ENCODE results near the gene BRSK2.
"Not testable (repeated sequence)": the region's sequence is repeated elsewhere in the genome, so short reads cannot be mapped to it uniquely, and the experiment has no call there.

The BRSK2 gene

DNA sequence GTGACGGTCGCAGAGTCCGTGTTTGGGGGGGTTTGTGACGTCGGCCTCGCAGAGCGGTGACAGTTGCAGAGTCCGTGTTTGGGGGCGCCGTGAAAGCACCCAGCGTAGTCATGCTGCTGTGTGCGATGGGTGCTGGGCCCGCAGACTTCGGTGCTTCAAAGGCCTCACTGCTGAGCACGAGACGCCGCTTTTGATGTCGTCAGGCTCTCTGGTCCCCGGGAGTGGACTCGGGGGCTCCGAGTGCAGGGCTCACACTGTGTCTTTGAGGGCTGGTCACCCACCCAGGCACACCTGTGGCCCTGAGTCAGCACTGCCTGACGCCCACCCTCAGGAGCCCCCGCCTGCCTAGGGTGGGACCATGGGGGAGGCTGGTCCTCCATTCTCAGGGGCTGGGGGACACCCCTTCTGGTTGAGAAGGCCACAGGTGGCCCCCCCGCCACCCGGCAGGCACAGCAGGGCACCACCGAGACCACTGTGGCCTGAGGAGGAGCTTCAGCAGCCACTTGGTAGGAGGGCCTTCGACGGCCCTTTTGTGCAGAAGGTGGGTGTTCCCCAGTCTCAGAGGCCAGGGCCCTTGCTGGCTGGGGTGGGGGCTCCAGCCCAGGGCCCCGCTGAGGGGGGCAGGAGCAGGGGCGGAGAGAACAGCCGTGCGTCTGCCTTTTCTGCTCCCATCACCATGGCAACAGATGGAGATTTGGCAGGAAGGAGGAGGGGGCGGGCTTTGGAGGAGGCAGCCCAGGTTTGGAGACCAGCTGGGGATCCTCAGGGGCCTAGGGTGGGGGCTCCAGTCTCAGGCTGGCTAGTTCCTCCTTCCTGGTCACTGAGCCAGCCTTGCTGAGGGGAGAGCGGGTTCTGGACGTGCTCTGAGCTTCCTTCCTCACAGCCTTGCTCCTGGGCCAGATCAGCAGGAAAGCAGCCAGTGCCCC lies 20.9 kb downstream of the BRSK2 start:
- no peak for DNase-seq

DNA sequence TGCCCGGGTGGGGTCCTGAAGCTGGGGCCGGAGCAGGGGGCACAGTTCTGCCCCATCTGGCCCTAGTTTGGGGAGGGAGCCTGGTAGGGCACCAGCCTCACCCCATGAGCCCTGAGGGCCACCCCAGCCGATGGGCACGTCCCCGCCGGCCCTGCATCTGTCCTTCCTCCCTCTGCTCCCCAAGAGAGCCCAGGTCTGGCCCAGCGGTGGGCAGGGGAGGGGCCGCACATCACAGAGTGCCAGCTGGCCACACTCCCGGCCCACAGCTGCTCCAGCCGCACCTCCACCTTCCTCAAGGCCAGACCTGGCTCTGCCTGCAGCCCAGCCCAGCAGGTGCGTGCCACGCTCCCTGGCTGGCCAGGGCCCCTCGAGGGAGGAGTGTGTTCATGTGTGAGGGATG lies 21.6 kb downstream of the BRSK2 start:
- DNase-seq: no peak

DNA sequence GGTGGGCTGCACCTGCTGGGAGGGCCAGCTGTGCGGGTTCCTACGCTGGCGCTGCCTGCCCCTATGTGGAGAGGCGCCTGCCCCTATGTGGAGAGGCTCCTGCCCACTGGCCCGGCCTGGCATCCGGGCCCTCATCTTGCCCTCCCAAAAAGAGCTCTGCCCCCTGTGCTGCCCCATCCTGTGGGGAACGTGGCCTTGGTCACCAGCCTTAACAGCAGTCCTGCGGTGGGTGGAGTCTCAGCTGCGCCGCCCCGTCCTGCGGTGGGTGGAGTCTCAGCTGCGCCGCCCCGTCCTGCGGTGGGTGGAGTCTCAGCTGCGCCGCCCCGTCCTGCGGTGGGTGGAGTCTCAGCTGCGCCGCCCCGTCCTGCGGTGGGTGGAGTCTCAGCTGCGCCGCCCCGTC lies 22.0 kb downstream of the BRSK2 start:
- DNase-seq: not testable (repeated sequence)

DNA sequence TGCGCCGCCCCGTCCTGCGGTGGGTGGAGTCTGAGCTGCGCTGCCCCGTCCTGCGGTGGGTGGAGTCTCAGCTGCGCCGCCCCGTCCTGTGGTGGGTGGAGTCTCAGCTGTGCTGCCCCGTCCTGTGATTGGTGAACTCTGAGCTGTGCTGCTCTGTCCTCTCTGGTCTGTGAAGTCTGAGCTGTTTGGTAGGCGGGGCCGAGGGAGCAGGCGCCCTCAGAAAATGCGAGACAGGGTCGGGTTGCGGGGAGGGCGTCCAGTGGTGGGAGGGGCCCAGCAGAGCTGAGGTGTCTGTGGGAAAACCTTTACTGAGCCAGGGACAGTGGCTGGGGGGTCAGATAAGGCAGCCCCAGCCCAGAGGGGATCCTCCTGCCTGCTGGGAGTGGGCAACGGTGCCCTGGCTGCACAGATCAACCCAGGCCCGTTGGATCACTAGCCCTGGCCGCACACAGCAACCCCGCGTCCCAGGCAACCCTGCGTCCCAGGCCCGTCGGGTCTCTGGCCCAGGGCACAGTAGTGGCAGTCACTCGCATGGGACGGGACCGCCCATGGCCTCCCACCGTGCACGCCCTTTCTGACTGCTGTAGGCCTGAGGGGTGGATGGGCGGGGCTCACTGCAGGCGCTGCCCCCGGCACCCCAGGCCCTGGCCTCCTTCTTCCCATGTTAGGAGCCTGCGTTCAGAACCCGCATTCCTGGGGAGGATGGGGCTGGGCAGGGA lies 22.8 kb downstream of the BRSK2 start:
- DNase-seq: no peak

DNA sequence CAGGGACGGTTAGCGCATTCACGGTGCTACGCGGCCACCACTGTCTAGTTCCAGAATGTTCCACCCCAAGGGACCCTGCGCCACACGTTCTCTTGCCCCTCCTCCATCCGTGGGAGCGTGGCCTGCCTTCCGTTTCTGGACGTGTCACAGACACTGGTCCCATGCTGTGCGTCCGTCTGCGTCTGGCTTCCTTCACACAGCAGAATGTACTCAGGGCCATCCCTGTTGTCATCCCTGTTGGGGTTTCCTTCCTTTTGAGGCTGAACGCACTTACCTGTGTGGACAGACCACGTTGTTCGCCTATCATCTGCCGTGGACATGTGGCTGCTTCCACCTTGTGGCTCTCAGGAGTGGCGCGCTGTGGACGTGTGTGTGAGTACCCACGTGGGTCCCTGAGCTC lies 24.9 kb downstream of the BRSK2 start:
- no peak for DNase-seq

DNA sequence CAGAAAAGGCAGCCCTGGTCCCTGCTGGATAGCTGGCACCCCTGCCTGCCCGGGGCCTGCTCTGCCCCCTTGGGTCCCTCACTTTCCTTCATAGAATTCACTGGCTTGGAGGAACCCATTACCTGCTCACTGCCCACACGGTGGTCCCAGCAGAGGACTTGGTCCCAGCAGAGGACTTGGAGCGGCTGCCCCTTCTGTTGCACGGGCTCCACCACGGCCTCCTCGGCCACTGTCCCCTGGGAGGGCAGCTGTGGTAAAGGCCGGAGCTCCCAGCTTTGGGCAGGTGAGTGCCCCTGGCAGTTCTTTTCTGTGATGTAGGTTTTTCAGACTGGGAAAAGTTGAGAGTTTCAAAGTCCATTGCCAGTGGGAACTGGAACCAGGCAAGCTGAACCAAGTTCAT lies 25.9 kb downstream of the BRSK2 start:
- no peak for DNase-seq

DNA sequence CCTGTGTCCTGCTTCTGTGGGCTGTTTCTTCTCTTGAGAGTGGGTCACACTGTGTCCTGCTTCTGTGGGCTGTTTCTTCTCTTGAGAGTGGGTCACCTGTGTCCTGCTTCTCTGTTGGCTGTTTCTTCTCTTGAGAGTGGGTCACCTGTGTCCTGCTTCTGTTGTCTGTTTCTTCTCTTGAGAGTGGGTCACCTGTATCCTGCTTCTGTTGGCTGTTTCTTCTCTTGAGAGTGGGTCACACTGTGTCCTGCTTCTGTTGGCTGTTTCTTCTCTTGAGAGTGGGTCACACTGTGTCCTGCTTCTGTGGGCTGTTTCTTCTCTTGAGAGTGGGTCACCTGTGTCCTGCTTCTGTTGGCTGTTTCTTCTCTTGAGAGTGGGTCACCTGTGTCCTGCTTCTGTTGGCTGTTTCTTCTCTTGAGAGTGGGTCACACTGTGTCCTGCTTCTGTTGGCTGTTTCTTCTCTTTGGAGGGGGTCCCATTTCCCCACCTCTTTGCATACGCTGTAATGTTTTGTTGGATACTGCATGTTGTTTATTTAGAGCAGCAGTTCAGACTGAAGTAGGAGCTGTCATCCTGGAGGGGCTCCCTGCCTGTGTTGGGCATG lies 28.6 kb downstream of the BRSK2 start:
- DNase-seq: not testable (repeated sequence)

DNA sequence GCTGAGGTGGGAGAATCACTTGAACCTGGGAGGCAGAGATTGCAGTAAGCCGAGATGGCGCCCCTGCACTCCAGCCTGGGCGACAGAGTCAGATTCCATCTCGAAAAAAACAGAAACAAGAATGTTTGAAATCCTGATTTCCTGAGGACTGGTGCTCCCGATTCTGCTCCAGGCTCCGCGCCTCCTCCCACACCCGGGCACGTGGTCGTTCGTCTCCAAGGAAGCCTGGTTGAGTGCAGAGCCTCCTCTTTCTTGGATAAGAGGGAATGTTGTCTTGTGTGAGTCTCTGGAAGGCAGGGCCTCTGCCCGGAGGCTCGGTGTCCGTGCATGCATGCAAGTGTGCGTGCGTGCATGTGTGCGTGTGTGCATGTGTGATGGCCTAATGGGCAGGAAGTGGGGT lies 30.1 kb downstream of the BRSK2 start:
- no peak for DNase-seq

DNA sequence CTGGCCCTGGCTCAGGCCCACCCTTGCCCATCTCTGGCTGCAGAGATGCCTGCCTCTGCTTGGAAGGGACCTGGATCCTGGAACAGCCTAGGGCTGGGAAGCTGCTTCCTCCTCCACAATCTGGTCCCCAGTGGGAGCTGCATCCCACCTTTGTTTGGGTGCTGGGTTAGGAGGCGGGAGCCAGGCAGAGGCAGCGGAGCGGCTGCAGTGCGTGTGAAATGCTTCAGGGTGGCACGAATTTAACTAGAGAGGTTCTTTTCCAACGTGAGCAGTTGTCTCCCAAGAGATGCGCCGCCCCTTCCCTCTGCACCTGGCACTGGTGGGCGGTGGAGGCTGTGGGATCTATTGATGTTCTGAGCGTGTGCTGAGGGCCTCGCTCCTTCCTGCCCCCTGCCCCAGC lies 31.6 kb downstream of the BRSK2 start:
- DNase-seq: no peak

DNA sequence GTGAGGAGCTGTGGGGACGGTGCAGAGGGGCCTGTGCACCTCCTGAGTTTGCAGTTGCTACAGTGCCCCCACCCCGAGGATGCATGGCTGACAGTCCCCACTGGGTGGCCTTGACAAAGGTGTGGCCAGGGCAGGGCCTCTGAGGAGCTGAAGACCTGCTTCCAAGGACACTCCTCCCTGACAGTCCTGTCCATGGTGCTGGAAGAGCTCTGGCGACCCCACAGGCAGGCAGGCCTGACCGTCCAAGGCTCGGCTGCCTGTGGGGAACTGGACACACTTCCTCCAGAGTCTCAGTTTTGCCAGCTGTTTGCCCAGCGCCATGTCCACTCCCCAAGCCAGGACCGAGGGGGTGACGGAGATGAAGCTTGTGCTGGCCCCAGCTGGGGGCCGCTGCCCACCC lies 32.7 kb downstream of the BRSK2 start:
- DNase-seq: no peak

DNA sequence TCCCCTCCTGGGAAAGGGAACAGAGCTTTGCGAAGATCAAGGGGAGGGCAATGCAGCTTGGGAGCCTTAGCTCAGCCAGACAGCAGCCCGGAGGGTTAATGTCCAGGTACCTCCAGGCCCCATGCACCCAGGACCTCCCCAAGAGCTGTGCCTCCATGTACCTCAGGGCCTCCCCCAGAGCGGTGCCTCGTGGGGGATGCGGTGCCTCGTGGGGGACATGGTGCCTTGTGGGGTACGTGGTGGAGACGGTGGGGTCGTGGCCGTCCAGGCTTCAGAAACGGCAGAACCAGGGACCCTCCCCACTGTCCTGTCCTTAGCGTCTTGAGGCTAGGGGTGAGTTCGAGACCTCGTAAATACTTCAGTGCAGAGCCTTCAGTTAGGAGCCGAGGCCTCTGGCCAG lies 33.2 kb downstream of the BRSK2 start:
- DNase-seq: no peak

DNA sequence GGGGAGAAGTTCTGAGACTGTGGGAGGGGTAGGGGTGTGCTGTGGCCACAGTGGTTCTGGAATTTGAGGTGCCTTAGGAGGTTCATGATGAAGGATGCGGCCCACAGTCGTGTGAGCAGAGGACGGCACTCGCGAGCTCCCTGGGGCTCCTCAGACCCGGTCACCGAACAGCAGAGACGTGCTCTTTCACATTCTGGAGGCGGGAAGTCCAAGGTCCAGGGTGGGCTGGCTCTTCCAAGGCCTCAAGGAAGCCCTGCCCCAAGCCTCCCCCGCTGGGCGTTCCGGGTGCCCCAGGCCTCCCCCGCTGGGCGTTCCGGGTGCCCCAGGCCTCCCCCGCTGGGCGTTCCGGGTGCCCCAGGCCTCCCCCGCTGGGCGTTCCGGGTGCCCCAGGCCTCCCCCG lies 33.7 kb downstream of the BRSK2 start:
- not testable (repeated sequence) for DNase-seq

DNA sequence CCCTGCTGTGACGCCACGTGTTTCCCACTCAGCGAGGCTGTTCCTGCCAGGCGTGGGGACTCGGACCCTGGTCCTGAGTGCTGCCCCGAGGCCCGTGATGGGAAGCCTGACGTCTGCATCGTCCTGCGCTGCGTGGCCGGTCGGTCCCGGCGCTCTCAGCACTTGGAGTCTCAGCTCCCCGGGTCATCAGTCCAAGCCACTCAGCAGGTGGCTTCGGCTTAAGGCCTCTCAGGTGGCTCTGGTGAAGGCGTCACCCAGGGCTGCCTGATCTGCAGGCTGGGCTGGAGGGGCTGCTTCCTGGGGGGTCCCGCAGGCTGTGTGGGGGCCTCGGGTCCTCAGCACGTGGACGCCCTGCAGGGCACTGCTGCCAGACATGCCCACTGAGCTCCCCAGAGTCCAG lies 35.3 kb downstream of the BRSK2 start:
- DNase-seq: no peak

DNA sequence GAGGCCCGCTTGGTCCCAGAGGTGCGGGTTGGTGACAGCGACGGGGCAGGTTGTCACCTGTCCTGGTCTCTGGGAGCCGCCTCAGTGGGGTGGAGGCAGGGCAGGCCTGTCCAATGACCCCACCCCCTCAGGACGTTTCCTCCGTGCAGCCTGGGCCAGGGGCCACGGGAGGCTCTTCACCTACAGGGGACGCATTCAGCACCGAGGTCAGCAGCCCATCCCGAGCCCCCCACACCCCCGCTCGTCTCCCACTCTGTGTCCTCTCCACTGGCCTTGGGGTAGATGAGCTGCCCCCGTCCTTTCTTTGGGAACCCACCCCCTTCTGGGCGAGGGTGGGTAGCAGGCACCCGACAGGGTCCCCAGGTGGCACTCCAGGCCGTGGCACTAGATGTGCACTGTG lies 35.7 kb downstream of the BRSK2 start:
- no peak for DNase-seq

DNA sequence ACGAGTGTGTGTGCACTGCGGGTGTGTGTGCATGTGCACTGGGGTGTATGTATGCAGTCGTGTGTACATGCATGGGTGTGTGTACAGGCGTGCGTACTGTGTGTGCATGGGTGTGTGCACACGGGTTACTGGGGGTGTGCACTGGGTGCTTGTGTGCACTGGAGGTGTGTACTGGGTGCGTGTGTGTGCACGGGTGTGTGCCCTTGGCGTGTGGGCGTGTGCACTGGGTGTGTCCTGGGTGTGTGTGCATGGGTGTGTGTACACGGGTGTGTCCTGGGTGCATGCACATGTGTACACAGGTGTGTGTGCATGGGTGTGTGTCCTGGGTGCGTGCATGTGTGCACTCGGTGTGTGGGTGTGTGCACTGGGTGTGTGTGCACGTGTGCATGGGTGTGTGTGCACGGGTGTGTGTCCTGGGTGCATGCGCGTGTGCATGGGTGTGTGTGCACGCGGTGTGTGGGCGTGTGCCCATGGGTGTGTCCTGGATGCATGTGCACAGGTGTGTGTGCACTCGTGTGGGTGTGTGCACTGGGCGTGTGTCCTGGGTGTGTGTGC lies 39.1 kb downstream of the BRSK2 start:
- DNase-seq: no peak

DNA sequence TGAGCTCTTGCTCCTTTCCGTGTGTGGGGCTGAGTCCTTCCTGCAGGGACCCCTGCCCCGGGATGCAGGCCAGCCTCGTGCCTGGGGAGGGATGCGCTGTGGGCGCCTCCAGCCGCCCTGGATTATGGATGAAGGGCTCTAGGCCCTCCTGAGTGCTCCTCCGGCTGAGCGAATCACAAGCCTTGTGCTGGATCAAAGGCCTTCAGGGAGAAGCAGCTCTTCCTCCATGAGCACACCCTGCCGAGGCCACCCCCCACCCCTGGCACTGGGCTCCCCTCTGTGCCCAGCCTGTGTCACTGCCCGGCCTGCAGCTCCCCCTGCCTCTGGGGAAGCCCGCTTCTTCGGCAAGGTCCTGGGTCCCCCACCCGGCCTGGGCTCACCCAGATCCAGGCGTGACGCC lies 43.8 kb downstream of the BRSK2 start:
- DNase-seq: no peak

DNA sequence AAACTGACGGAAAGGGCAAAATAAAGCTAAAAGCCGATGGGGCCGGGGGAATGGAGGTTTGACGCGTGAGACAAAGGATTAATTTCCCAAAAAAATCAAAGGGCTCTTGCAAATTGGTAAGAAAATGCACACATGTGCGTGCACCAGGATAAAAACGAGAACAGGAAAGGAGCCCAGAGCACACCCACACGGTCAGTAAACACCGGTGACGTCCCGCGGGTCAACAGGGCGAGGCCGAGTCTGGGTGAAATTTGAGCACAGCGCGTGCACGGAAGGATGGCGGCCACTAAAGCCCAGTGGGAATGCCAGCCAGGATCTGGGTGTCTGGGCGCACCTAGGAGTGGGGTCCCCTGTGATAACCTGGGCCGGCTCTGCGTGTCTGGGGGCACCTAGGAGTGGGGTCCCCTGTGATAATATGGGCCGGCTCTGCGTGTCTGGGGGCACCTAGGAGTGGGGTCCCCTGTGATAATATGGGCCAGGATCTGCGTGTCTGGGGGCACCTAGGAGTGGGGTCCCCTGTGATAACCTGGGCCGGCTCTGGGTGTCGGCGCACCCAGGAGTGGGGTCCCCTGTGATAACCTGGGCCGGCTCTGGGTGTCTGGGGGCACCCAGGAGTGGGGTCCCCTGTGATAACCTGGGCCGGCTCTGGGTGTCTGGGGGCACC lies 44.4 kb downstream of the BRSK2 start:
- no peak for DNase-seq

DNA sequence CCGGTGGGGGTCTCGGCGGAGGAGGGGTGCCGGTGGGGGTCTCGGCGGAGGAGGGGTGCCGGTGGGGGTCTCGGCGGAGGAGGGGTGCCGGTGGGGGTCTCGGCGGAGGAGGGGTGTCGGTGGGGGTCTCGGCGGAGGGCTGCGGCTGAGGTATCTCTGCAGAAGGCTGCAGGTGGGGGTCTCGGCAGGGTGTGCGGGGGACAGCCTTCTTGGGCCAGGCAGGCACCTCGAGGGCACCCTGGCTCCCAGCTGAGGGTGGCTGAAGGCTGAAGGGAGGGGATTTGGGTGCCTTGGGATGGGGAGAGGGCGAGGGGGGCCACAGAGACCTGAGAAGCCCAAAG lies 45.7 kb downstream of the BRSK2 start:
- DNase-seq: not testable (repeated sequence)

DNA sequence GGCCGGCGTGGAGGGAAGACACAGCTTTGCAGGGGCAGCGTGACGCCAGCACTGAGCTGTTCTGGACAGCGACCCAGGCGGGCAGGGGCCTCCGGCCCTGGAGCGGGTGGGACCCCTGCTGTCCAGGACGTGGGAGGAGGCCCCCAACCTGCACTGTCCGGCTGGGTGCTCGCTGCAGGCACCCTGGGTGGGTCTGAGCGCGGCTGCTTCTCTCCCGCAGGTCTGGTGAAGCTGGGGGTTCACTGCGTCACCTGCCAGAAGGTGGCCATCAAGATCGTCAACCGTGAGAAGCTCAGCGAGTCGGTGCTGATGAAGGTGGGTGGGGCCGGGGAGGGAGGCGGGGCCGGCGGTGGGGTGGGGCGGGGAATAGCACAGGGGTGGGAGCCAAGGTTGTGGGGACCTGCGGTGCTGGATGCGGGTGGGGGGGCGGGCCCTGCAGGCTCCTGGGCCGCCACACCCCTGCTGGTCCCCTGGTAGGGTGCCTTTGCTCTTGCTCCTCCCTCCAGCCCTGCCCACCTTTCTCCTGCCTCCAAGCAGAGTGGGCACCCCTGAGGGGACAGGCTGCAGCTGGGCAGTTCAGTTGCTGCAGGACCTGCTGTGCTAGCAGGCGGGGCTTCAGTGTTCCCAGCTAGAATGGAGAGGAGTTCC lies 46.2 kb downstream of the BRSK2 start:
- DNase-seq: no peak

DNA sequence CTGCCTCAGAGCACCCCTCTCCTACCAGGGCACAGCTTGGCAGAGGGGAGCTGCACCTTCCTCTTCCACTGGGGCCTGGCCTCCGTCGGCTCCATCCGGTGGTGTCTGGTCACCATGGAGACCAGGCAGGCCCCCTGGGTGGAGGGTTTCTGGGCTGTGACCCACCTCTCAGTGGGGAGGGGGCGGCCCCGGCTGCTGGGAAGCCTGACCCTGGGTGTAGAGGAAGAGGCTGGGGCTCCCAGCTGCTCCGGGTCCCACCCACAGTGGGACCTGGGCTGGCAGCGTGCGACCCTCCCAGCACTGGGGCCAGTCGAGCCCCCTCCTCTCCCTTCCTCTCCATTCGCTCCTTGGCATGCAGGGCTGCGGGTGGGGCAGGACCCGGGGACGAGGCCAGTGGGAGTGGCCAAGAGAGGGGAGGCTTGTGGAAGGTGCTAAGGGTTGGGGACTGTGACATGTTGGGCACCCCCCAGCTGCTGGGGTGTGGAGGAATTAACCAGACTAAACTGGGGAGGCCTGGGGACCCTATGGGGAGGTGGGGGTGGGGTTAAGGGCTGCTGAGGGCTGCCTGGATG lies 46.8 kb downstream of the BRSK2 start:
- DNase-seq: no peak

DNA sequence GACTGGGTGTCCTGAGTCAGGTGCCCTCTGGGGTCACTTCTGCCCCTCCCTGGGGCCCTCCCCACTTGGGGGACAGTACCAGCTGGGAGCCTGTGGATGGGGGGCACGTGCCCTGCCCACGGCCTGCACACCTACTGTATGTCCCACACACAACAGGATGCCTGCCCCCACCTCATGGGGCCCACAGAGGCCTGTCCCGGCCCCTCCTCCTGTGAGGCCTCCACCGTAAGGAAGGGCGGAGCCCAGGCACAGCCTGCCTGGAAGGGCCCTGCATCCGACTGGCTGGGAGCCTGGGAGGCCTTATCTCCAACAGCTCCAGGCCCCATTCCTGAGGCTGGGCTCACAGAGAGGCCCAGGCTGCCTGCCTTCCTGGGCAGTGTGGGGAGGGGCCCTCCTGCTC lies 47.8 kb downstream of the BRSK2 start:
- no peak for DNase-seq

DNA sequence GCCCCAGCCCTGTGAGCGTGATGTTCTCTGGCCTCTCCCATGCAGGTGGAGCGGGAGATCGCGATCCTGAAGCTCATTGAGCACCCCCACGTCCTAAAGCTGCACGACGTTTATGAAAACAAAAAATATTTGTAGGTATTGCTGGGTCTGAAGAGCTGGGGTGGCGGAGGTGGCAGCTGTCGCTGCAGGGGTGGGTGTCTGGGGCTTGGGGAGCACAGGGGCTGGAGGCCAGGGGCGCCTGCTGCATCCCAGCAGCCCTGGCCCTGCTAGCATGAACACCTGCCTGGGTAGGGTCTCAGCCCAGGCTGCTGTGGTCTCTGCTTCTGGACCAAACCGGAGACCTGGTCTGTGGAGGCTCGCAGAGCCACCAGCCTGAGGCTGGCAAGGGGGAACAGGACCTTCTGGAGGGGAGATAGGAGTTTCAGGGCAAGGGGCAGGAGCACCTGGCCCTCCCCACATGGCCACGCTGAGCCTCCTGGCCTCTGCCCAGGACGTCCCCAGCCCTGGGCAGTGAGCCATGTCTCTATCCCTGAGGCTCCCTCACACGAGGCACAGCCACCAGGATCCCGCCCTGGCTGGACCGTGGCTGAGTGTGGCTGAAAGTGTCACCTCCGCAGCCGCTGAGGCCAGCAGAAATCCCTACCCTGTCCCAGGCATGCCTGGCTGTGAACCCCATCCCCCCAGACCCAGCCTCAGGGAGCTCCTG lies 48.7 kb downstream of the BRSK2 start:
- DNase-seq: no peak

Data from activated naive CD4-positive, alpha-beta T cell treated with anti-CD3 and anti-CD28 coated beads, Interleukin-2, amount 50 U/mL, for 16 hours (primary cell).